ENCODE data around the gene RNF39.

RNF39 gene

DNA sequence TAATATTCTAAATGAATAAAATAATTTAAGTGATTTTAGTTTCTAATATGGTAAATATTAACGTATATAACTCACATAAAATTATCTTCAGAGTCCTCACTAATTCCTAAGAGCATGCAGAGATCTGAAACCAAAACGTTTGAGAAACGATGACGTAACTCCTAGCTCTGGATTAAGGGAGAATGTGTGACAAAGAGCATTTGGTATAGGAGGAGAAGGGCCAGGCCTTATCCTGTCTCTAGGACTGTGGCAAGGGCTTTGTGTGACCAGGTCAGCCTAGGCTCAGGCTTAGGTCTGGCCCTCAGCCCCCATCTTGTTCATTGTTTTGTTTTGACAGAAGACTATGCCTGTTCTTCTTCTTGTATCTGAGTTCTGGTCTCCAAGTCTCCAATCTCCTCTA, 33.7 kb downstream of the RNF39 start:
- no peak overlapping the region for H2BK5ac ChIP-seq (ENCODE audit: low read depth, low read length, poor library complexity, severe bottlenecking)
- no peak overlapping the region for H2AFZ ChIP-seq (ENCODE audit: low read depth, low read length)
- H3K79me1 ChIP-seq (replicated peaks; ENCODE audit: low read length, poor library complexity, severe bottlenecking): peaks cover 6% of the 10 kb centered on the region
- no peak overlapping the region for H3K9ac ChIP-seq (ENCODE audit: low read length)
- H3K18ac ChIP-seq (ENCODE audit: low read depth in 1 of 2, low read length in 2 of 2): no peak overlapping the region
- H3K23ac ChIP-seq (ENCODE audit: low read length in 2 of 2): no peak overlapping the region
- H2BK12ac ChIP-seq (ENCODE audit: low read length in 2 of 2): no peak overlapping the region
- H3K9me3 ChIP-seq (ENCODE audit: control insufficient read depth, low read length): no peaks in the 10 kb centered on the region
- no peak overlapping the region for H4K8ac ChIP-seq (ENCODE audit: low read length)
- H3K36me3 ChIP-seq (ENCODE audit: control insufficient read depth in 1 of 2, insufficient read depth in 2 of 2, low read depth in 1 of 2, low read length in 2 of 2): no peaks in the 10 kb centered on the region
- H3K27me3 ChIP-seq (ENCODE audit: control insufficient read depth in 1 of 2, insufficient read depth in 1 of 2, low read length in 2 of 2): no peaks in the 10 kb centered on the region
- H3K14ac ChIP-seq (ENCODE audit: low read length in 2 of 2): no peak overlapping the region
- peaks cover 2% of the 10 kb centered on the region for H3K4me1 ChIP-seq (ENCODE audit: control insufficient read depth, insufficient read depth, low read depth, low read length)
- no peak overlapping the region for H3K27ac ChIP-seq (ENCODE audit: low read length, poor library complexity, severe bottlenecking)
- no peak overlapping the region for H3K4ac ChIP-seq (ENCODE audit: low read depth in 1 of 2, low read length in 2 of 2)
- no peak overlapping the region for H3K4me3 ChIP-seq (ENCODE audit: insufficient read depth in 1 of 2, low read depth in 1 of 2, low read length in 2 of 2)
- H3K4me2 ChIP-seq (ENCODE audit: low read length, poor library complexity, severe bottlenecking): no peak overlapping the region
- peak; percentile 3 for DNase-seq
- no peak overlapping the region for H4K91ac ChIP-seq (ENCODE audit: low read length)
- no peak overlapping the region for H2BK120ac ChIP-seq (ENCODE audit: low read depth, low read length)
- no peak overlapping the region for H2BK15ac ChIP-seq (ENCODE audit: low read depth, poor library complexity, severe bottlenecking)
- H2AK5ac ChIP-seq (ENCODE audit: low read length, severe bottlenecking): no peak overlapping the region
- 85% methylated on average over 3 of the region's 4 CpGs for WGBS

- H3K27ac ChIP-seq (ENCODE audit: low read length, poor library complexity, severe bottlenecking): no peak overlapping the region
- no peak overlapping the region for H2BK5ac ChIP-seq (ENCODE audit: low read depth, low read length, poor library complexity, severe bottlenecking)
- H3K9me3 ChIP-seq (ENCODE audit: control insufficient read depth, low read length): no peaks in the 10 kb centered on the region
- no peak overlapping the region for H3K4me3 ChIP-seq (ENCODE audit: insufficient read depth in 1 of 2, low read depth in 1 of 2, low read length in 2 of 2)
- H3K4ac ChIP-seq (ENCODE audit: low read depth in 1 of 2, low read length in 2 of 2): no peak overlapping the region
- no peak overlapping the region for H3K14ac ChIP-seq (ENCODE audit: low read length in 2 of 2)
- H3K9ac ChIP-seq (ENCODE audit: low read length): no peak overlapping the region
- no peak overlapping the region for H3K18ac ChIP-seq (ENCODE audit: low read depth in 1 of 2, low read length in 2 of 2)
- H3K23ac ChIP-seq (ENCODE audit: low read length in 2 of 2): no peak overlapping the region
- H3K4me1 ChIP-seq (ENCODE audit: control insufficient read depth, insufficient read depth, low read depth, low read length): peaks cover 2% of the 10 kb centered on the region
- DNase-seq: no peak
- no peaks in the 10 kb centered on the region for H3K27me3 ChIP-seq (ENCODE audit: control insufficient read depth in 1 of 2, insufficient read depth in 1 of 2, low read length in 2 of 2)
- H4K8ac ChIP-seq (ENCODE audit: low read length): no peak overlapping the region
- H2BK15ac ChIP-seq (ENCODE audit: low read depth, poor library complexity, severe bottlenecking): no peak overlapping the region
- H3K79me1 ChIP-seq (replicated peaks; ENCODE audit: low read length, poor library complexity, severe bottlenecking): peaks cover 6% of the 10 kb centered on the region
- no peak overlapping the region for H2AK5ac ChIP-seq (ENCODE audit: low read length, severe bottlenecking)
- H4K91ac ChIP-seq (ENCODE audit: low read length): no peak overlapping the region
- H2BK120ac ChIP-seq (ENCODE audit: low read depth, low read length): no peak overlapping the region
- H2BK12ac ChIP-seq (ENCODE audit: low read length in 2 of 2): no peak overlapping the region
- H2AFZ ChIP-seq (ENCODE audit: low read depth, low read length): no peak overlapping the region
- no peak overlapping the region for H3K4me2 ChIP-seq (ENCODE audit: low read length, poor library complexity, severe bottlenecking)
- 87% methylated on average over 5 of the region's 6 CpGs for WGBS
- H3K36me3 ChIP-seq (ENCODE audit: control insufficient read depth in 1 of 2, insufficient read depth in 2 of 2, low read depth in 1 of 2, low read length in 2 of 2): no peaks in the 10 kb centered on the region
These were observed 34.3 kb downstream of the RNF39 start for GRCh38 chr6:30041221-30041620.

GRCh38 chr6:30037182-30037788, 38.3 kb downstream of the RNF39 start:
- Histone ChIP-seq H4K8ac (ENCODE audit: low read length) (no peak overlapping the region), H2AFZ (ENCODE audit: low read depth, low read length) (no peak overlapping the region), H2BK5ac (ENCODE audit: low read depth, low read length, poor library complexity, severe bottlenecking) (no peak overlapping the region), H2BK15ac (ENCODE audit: low read depth, poor library complexity, severe bottlenecking) (no peak overlapping the region), H2BK120ac (ENCODE audit: low read depth, low read length) (no peak overlapping the region), H3K4ac (ENCODE audit: low read depth in 1 of 2, low read length in 2 of 2) (no peak overlapping the region), H3K27ac (ENCODE audit: low read length, poor library complexity, severe bottlenecking) (no peak overlapping the region), H3K79me1 (replicated peaks; ENCODE audit: low read length, poor library complexity, severe bottlenecking) (no peaks in the 10 kb centered on the region), H3K36me3 (ENCODE audit: control insufficient read depth in 1 of 2, insufficient read depth in 2 of 2, low read depth in 1 of 2, low read length in 2 of 2) (peaks cover 0 to 6% of the 10 kb centered on the region in 2 experiments), H3K9me3 (ENCODE audit: control insufficient read depth, low read length) (no peaks in the 10 kb centered on the region), H2AK5ac (ENCODE audit: low read length, severe bottlenecking) (no peak overlapping the region), H3K4me3 (ENCODE audit: insufficient read depth in 1 of 2, low read depth in 1 of 2, low read length in 2 of 2) (no peak overlapping the region), H3K9ac (ENCODE audit: low read length) (no peak overlapping the region), H2BK12ac (ENCODE audit: low read length in 2 of 2) (no peak overlapping the region), H3K18ac (ENCODE audit: low read depth in 1 of 2, low read length in 2 of 2) (no peak overlapping the region), H3K4me1 (ENCODE audit: control insufficient read depth, insufficient read depth, low read depth, low read length) (no peaks in the 10 kb centered on the region), H3K27me3 (ENCODE audit: control insufficient read depth in 1 of 2, insufficient read depth in 1 of 2, low read length in 2 of 2) (no peaks in the 10 kb centered on the region), H4K91ac (ENCODE audit: low read length) (no peak overlapping the region), H3K14ac (ENCODE audit: low read length in 2 of 2) (no peak overlapping the region), H3K23ac (ENCODE audit: low read length in 2 of 2) (no peak overlapping the region), H3K4me2 (ENCODE audit: low read length, poor library complexity, severe bottlenecking) (no peak overlapping the region)
- 31% methylated on average over 4 of the region's 4 CpGs for WGBS
- peak; percentile 25 for DNase-seq

GRCh38 chr6:30035784-30036183, 39.8 kb downstream of the RNF39 start:
- Histone ChIP-seq H4K91ac (ENCODE audit: low read length) (no peak overlapping the region), H3K36me3 (ENCODE audit: control insufficient read depth in 1 of 2, insufficient read depth in 2 of 2, low read depth in 1 of 2, low read length in 2 of 2) (peaks cover 0 to 6% of the 10 kb centered on the region in 2 experiments), H2AFZ (ENCODE audit: low read depth, low read length) (no peak overlapping the region), H3K27ac (ENCODE audit: low read length, poor library complexity, severe bottlenecking) (no peak overlapping the region), H3K9ac (ENCODE audit: low read length) (no peak overlapping the region), H3K4me1 (ENCODE audit: control insufficient read depth, insufficient read depth, low read depth, low read length) (no peaks in the 10 kb centered on the region), H3K4ac (ENCODE audit: low read depth in 1 of 2, low read length in 2 of 2) (no peak overlapping the region), H3K27me3 (ENCODE audit: control insufficient read depth in 1 of 2, insufficient read depth in 1 of 2, low read length in 2 of 2) (no peaks in the 10 kb centered on the region), H2BK15ac (ENCODE audit: low read depth, poor library complexity, severe bottlenecking) (no peak overlapping the region), H4K8ac (ENCODE audit: low read length) (no peak overlapping the region), H2BK12ac (ENCODE audit: low read length in 2 of 2) (no peak overlapping the region), H2BK5ac (ENCODE audit: low read depth, low read length, poor library complexity, severe bottlenecking) (no peak overlapping the region), H2AK5ac (ENCODE audit: low read length, severe bottlenecking) (no peak overlapping the region), H3K9me3 (ENCODE audit: control insufficient read depth, low read length) (no peaks in the 10 kb centered on the region), H3K4me2 (ENCODE audit: low read length, poor library complexity, severe bottlenecking) (no peak overlapping the region), H3K23ac (ENCODE audit: low read length in 2 of 2) (no peak overlapping the region), H3K14ac (ENCODE audit: low read length in 2 of 2) (no peak overlapping the region), H3K79me1 (replicated peaks; ENCODE audit: low read length, poor library complexity, severe bottlenecking) (no peaks in the 10 kb centered on the region), H3K18ac (ENCODE audit: low read depth in 1 of 2, low read length in 2 of 2) (no peak overlapping the region), H3K4me3 (ENCODE audit: insufficient read depth in 1 of 2, low read depth in 1 of 2, low read length in 2 of 2) (no peak overlapping the region), H2BK120ac (ENCODE audit: low read depth, low read length) (no peak overlapping the region)
- WGBS: 76% methylated on average over 1 of the region's 1 CpG
- no peak for DNase-seq
